Measurements from ENCODE around the gene MIF4GD. TPM values are rescaled to one million over a fixed set of nuclear protein-coding genes. Genes with fewer than 3 reads are reported as not detected.

MIF4GD gene
- total and polyA plus RNA-seq, 2 of the 4 experiments (the other 2 are of a cell fraction): 4.1 to 6.9 TPM

- Histone ChIP-seq H3K56ac (ENCODE audit: extremely low read depth, insufficient read depth, low read length) (no peak overlapping the region), H3K9ac (ENCODE audit: low read depth, low read length) (peak overlapping the region; percentile 18; the same call in 1 of the 2 replicates), H3K36me3 (ENCODE audit: control insufficient read depth, insufficient read depth, low read length) (no peaks in the 10 kb centered on the region), H3K4me1 (ENCODE audit: control insufficient read depth, insufficient read depth, low read length) (peaks cover 15% of the 10 kb centered on the region), H2AFZ (replicated peaks; ENCODE audit: low read length, poor library complexity) (peak overlapping the region; percentile 97), H4K5ac (ENCODE audit: low read depth, low read length) (no peak overlapping the region), H2BK120ac (ENCODE audit: low read depth, low read length) (no peak overlapping the region), H3K4me3 (ENCODE audit: insufficient read depth, low read depth, low read length) (peak overlapping the region; percentile 81), H3K4me2 (ENCODE audit: low read depth, low read length) (peak overlapping the region; percentile 98), H3K4ac (ENCODE audit: low read depth, low read length) (no peak overlapping the region), H3K9me1 (ENCODE audit: insufficient read depth, low read length) (0 out of 2 replicates have a peak, but pooled peaks cover 9% of the 10 kb centered on the region), H3K27ac (ENCODE audit: insufficient read depth, low read length) (no peak overlapping the region; the same call in 1 of the 2 replicates), H3K9me3 (ENCODE audit: control insufficient read depth, insufficient read depth, low read length) (no peaks in the 10 kb centered on the region), H4K91ac (ENCODE audit: insufficient read depth, low read depth, low read length) (no peak overlapping the region), H4K20me1 (ENCODE audit: insufficient read depth, low read length) (no peaks in the 10 kb centered on the region; the same call in none of the 2 replicates), H3K27me3 (ENCODE audit: control insufficient read depth, insufficient read depth, low read length) (no peaks in the 10 kb centered on the region), H2BK15ac (ENCODE audit: low read depth, low read length) (no peak overlapping the region), H3K14ac (replicated peaks; ENCODE audit: low read depth, low read length) (no peak overlapping the region), H2AK5ac (ENCODE audit: low read depth, low read length) (no peak overlapping the region), H2AK9ac (replicated peaks; ENCODE audit: low read depth, low read length, poor library complexity) (peak overlapping the region; percentile 89), H3K79me1 (ENCODE audit: low read depth in 1 of 2, low read length in 2 of 2) (peaks cover 4 to 11% of the 10 kb centered on the region in 2 experiments; a peak in 3 of 4 replicates), H4K8ac (ENCODE audit: low read depth in 2 of 2, low read length in 2 of 2) (no peak overlapping the region), H3K23ac (ENCODE audit: low read depth, low read length) (0 out of 2 replicates have a peak overlapping the region, but pooled peaks have one; percentile 2), H3K18ac (ENCODE audit: low read depth, low read length) (no peak overlapping the region), H2BK5ac (ENCODE audit: low read depth, low read length, poor library complexity, severe bottlenecking) (no peak overlapping the region), H2BK20ac (ENCODE audit: low read depth, low read length) (no peak overlapping the region)
- ChIA-PET CTCF (interaction anchor here (3.2 kb wide), 1 partner anchor 11 kb away, joined by 18 read pairs; the partner anchor contains the start of genes GGA3 and MRPS7), POLR2A (ENCODE audit: unreplicated experiment) (no interaction called here)
- intact Hi-C loops (cut with micrococcal nuclease) (loop anchor here (2.0 to 10.0 kb wide), 2 partner anchors 133 to 243 kb away; partner anchors contain the start of genes CASKIN2, GRB2 and TSEN54), in situ Hi-C loops (cut with MboI; ENCODE audit: low sequenced_read_pairs) (no loop called here), dilution Hi-C loops (cut with HindIII; ENCODE audit: low sequenced_read_pairs, unreplicated experiment) (no loop called here)
- TF ChIP-seq SMC3 (IDR thresholded peaks at IDR 0.05; ENCODE audit: low read depth, low read length) (no peak), CEBPB (IDR thresholded peaks at IDR 0.05; ENCODE audit: low read depth, low read length) (no peak)
- 100% methylated on average over 2 of the region's 24 CpGs; no CpG with 5 or more reads in 1 of the 2 experiments for whole genome bisulfite sequencing, 2 experiments (ENCODE audit: extremely low coverage in 2 of 2, insufficient read length in 1 of 2)
- ATAC-seq (ENCODE audit: low read depth) (no peak), DNase-seq (peak; percentile 65)
- BruUV-seq (replicated peaks): no TSS peak
Measured at GRCh38 chr17:75271955-75272847, 1.2 kb upstream of the MIF4GD start.

Data from IMR-90 (cell line).